Smooth muscle cell of the brain vasculature (primary cell): ENCODE data around the gene RPL3.

ENCODE experiments used
- DNase-seq: peaks from one replicate; pipeline ENCODE4 v3.0.0-alpha.2; 2012; ENCODE audit warnings: low read depth, low spot score

RPL3 gene

GRCh38 chr22:39283322-39284141, 35.9 kb downstream of the RPL3 start:
- DNase-seq, result no peak

GRCh38 chr22:39282645-39283321, 36.6 kb downstream of the RPL3 start:
- no peak for DNase-seq

GRCh38 chr22:39281126-39281525, 38.3 kb downstream of the RPL3 start:
- no peak for DNase-seq

GRCh38 chr22:39280250-39280649, 39.2 kb downstream of the RPL3 start:
- DNase-seq, result no peak

- no peak for DNase-seq
These were observed 40.1 kb downstream of the RPL3 start for GRCh38 chr22:39279170-39279850.

- DNase-seq, result no peak
These were observed 41.4 kb downstream of the RPL3 start for GRCh38 chr22:39278040-39278439.

- DNase-seq, result no peak
These were observed 42.2 kb downstream of the RPL3 start for GRCh38 chr22:39277142-39277607.

- DNase-seq, result no peak
These were observed 42.8 kb downstream of the RPL3 start for GRCh38 chr22:39276440-39277141.

GRCh38 chr22:39275814-39276439, 43.5 kb downstream of the RPL3 start:
- DNase-seq, result no peak

GRCh38 chr22:39273950-39274887, 45.2 kb downstream of the RPL3 start:
- DNase-seq, result no peak

- no peak for DNase-seq
These were observed 48.6 kb downstream of the RPL3 start for GRCh38 chr22:39270792-39271191.

- no peak for DNase-seq
These were observed 49.1 kb downstream of the RPL3 start for GRCh38 chr22:39270280-39270679.

GRCh38 chr22:39269095-39269790, 50.2 kb downstream of the RPL3 start:
- no peak for DNase-seq

- DNase-seq, result no peak
These were observed 50.8 kb downstream of the RPL3 start for GRCh38 chr22:39268645-39269044.

GRCh38 chr22:39267974-39268373, 51.4 kb downstream of the RPL3 start:
- DNase-seq, result no peak

GRCh38 chr22:39266398-39267030, 52.9 kb downstream of the RPL3 start:
- no peak for DNase-seq

GRCh38 chr22:39265143-39265886, 54.1 kb downstream of the RPL3 start:
- no peak for DNase-seq

- no peak for DNase-seq
These were observed 54.9 kb downstream of the RPL3 start for GRCh38 chr22:39264349-39265038.
